ENCODE measurements around the gene ANKRD44. TPM values are rescaled to one million over a fixed set of nuclear protein-coding genes. Genes with fewer than 3 reads are reported as not detected.

ANKRD44 gene
- total RNA-seq, 2 donors from 2014 or later: 57.8 to 93.4 TPM

GRCh38 chr2:197057959-197058358 is 252.6 kb downstream of the ANKRD44 start:
- Histone ChIP-seq H3K27me3 (replicated peaks; ENCODE audit: insufficient read depth) (no peaks in the 10 kb centered on the region), H3K4me3 (no peak overlapping the region), H3K27ac (no peak overlapping the region), H3K9me3 (no peaks in the 10 kb centered on the region), H3K36me3 (peaks cover 5% of the 10 kb centered on the region), H3K4me1 (ENCODE audit: control insufficient read depth in 1 of 2, low read depth in 2 of 2) (no peaks in the 10 kb centered on the region)
- TF ChIP-seq CTCF (IDR thresholded peaks at IDR 0.05): no peak
- DNase-seq (ENCODE audit: low spot score) (no peak), ATAC-seq (ENCODE audit: insufficient number of reproducible peaks, low FRiP score, low read depth) (no peak)

DNA sequence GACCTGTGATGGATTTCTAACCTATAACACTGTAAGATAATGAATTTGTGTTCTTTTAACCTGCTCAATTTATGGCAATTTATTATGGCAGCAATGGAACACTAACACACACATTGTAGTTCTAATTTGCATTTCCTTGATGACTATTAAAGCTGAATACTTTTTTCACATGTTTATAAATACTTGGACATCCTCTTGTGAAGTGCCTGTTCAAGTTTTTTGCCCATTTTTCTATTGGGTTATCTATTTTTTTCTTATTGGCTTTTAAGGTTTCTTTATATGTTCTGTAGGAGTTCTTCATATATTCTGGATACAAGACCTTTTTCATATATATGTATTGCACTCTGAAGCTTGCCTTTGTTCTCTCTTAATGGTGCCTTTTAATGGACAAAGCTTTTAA is 255.5 kb downstream of the ANKRD44 start:
- Histone ChIP-seq H3K27me3 (replicated peaks; ENCODE audit: insufficient read depth) (no peaks in the 10 kb centered on the region), H3K27ac (no peak overlapping the region), H3K4me3 (no peak overlapping the region), H3K9me3 (no peaks in the 10 kb centered on the region), H3K36me3 (no peaks in the 10 kb centered on the region), H3K4me1 (ENCODE audit: control insufficient read depth in 1 of 2, low read depth in 2 of 2) (no peaks in the 10 kb centered on the region)
- no peak for DNase-seq (ENCODE audit: low spot score)
- no peak for TF ChIP-seq CTCF (IDR thresholded peaks at IDR 0.05)
- no peak for ATAC-seq (ENCODE audit: insufficient number of reproducible peaks, low FRiP score, low read depth)

GRCh38 chr2:197054437-197054836 is 256.1 kb downstream of the ANKRD44 start:
- Histone ChIP-seq H3K36me3 (no peaks in the 10 kb centered on the region), H3K4me1 (ENCODE audit: control insufficient read depth in 1 of 2, low read depth in 2 of 2) (no peaks in the 10 kb centered on the region), H3K27me3 (replicated peaks; ENCODE audit: insufficient read depth) (no peaks in the 10 kb centered on the region), H3K27ac (no peak overlapping the region), H3K9me3 (no peaks in the 10 kb centered on the region), H3K4me3 (no peak overlapping the region)
- no peak for ATAC-seq (ENCODE audit: insufficient number of reproducible peaks, low FRiP score, low read depth)
- no peak for TF ChIP-seq CTCF (IDR thresholded peaks at IDR 0.05)
- no peak for DNase-seq (ENCODE audit: low spot score)

- H3K27ac ChIP-seq: no peak overlapping the region
- H3K4me3 ChIP-seq: no peak overlapping the region
- no peaks in the 10 kb centered on the region for H3K27me3 ChIP-seq (replicated peaks; ENCODE audit: insufficient read depth)
- H3K36me3 ChIP-seq: no peaks in the 10 kb centered on the region
- no peak for ATAC-seq (ENCODE audit: insufficient number of reproducible peaks, low FRiP score, low read depth)
- H3K9me3 ChIP-seq: no peaks in the 10 kb centered on the region
- no peak for DNase-seq (ENCODE audit: low spot score)
- TF ChIP-seq CTCF (IDR thresholded peaks at IDR 0.05): no peak
- no peaks in the 10 kb centered on the region for H3K4me1 ChIP-seq (ENCODE audit: control insufficient read depth in 1 of 2, low read depth in 2 of 2)
These were observed 258.2 kb downstream of the ANKRD44 start for GRCh38 chr2:197052356-197052755.

DNA sequence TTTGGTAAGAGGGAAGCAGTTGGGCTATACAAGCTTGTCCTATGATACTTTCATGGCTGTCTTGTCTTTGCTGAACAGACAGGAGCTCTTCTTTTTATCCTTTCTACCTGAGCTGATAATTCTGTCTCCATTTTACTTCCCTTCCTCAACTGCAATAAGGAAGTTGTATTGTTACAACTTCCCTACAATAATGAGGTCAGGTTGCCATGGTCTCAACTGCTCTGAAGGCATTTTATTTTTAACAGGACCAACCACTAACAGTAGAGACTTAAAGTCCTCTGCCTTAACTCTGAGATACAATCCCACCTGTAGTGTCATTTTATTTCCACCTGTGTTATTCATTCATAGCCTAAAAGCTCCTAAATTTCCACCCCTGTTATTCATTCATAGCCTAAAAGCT is 265.5 kb downstream of the ANKRD44 start:
- no peak for DNase-seq (ENCODE audit: low spot score)
- no peaks in the 10 kb centered on the region for H3K36me3 ChIP-seq
- no peak for ATAC-seq (ENCODE audit: insufficient number of reproducible peaks, low FRiP score, low read depth)
- no peak overlapping the region for H3K4me3 ChIP-seq
- H3K27ac ChIP-seq: no peak overlapping the region
- no peaks in the 10 kb centered on the region for H3K4me1 ChIP-seq (ENCODE audit: control insufficient read depth in 1 of 2, low read depth in 2 of 2)
- no peaks in the 10 kb centered on the region for H3K27me3 ChIP-seq (replicated peaks; ENCODE audit: insufficient read depth)
- no peak for TF ChIP-seq CTCF (IDR thresholded peaks at IDR 0.05)
- no peaks in the 10 kb centered on the region for H3K9me3 ChIP-seq
